ENCODE data around the gene SNAP23. TPM values are rescaled to one million over a fixed set of nuclear protein-coding genes. Genes with fewer than 3 reads are reported as not detected.

The SNAP23 gene
- 15.4 to 40.9 TPM (median 16.5 TPM) in 5 replicates for total RNA-seq (2022; extraction: Qiagen RNA extraction; ENCODE audit: low read depth)

GRCh38 chr15:42495361-42496212, at the start of gene SNAP23:
TSS of gene SNAP23 (plus strand) at chr15:42495634. CDS start at chr15:42511847, 16,213 bp downstream.

DNA sequence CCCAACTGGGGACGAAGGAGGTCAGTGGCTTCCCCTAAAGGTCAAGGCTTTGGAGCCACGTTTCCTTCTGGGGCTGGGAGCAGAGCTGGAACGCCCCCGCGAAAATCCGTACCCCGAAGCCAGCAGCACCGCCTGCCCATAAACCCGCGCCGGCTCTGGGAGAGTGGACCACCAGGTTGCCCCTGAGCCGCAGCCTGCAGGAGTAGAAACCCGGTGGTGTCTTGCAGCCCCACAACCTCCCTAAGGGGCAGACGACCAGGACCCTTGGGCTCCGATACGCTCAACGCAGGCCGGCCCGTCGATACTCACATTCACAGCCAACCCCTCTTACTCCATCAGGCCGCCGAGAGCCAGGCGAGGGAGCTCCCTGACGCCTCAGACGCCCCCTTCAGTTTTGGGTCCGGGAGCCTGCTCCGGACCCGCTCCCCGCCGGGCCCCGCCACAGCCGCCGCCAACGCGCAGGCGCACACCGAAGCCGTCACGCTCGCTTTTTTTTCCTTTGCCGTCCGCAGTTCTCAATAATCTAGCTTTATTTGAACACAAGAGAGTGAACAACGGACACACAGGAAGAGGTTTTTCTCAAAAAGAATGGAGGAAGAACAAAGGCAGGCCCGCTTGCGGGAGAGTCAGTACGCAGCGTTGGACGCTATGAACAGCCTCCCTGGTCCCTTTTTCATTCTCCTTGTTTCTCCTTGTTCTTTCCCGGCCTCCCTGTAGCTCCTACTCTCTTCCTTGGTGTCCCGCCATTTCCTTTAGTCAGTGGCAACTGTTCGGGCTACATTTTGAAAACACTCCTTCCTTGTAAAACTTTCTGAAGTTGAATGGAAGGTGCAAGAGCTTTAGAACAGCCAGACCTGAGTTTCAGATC, 4.5 kb upstream of the SNAP23 start, which contains the start of gene ZNF106:
ZNF106 (minus strand) TSS at position 471 of the 868 bp plus-strand sequence. CDS start 18,852 bp downstream, outside the sequence.

GRCh38 chr15:42548249-42549031, 53.0 kb downstream of the SNAP23 start, which contains the start of the genes HAUS2 and LRRC57:
TSS of gene HAUS2 (plus strand) at chr15:42548838. CDS start at chr15:42548873, 35 bp downstream.
TSS of gene LRRC57 (minus strand) at chr15:42548793. CDS start at chr15:42548434, 359 bp downstream.

GRCh38 chr15:42575188-42576039, 80.0 kb downstream of the SNAP23 start, which contains the start of gene STARD9:
TSS of gene STARD9 (plus strand) at chr15:42575606. CDS start at chr15:42575716, 110 bp downstream.

Other genes with a start within 250 kb of the SNAP23 start
- 6.0 to 7.8 TPM (median 6.9 TPM) in 5 replicates for gene GANC, start 222.4 kb upstream of the SNAP23 start, total RNA-seq (2022; extraction: Qiagen RNA extraction; ENCODE audit: low read depth)
- gene TMEM87A, start 222.2 kb upstream of the SNAP23 start, total RNA-seq (2022; extraction: Qiagen RNA extraction; ENCODE audit: low read depth), result 25.1 to 33.6 TPM (median 28.5 TPM) in 5 replicates
- gene CAPN3, start 136.1 kb upstream of the SNAP23 start, total RNA-seq (2022; extraction: Qiagen RNA extraction; ENCODE audit: low read depth), result 0.15 to 0.35 TPM (median 0.30 TPM) in 4 of 5 replicates, not detected in the other
- 6.7 to 13.2 TPM (median 9.1 TPM) in 5 replicates for gene ZNF106, start 4.5 kb upstream of the SNAP23 start, total RNA-seq (2022; extraction: Qiagen RNA extraction; ENCODE audit: low read depth)
- 10.1 to 13.7 TPM (median 11.7 TPM) in 5 replicates for gene LRRC57, start 53.2 kb downstream of the SNAP23 start, total RNA-seq (2022; extraction: Qiagen RNA extraction; ENCODE audit: low read depth)
- gene HAUS2, start 53.2 kb downstream of the SNAP23 start, total RNA-seq (2022; extraction: Qiagen RNA extraction; ENCODE audit: low read depth), result 19.1 to 20.8 TPM (median 19.7 TPM) in 5 replicates
- gene STARD9, start 80.0 kb downstream of the SNAP23 start, total RNA-seq (2022; extraction: Qiagen RNA extraction; ENCODE audit: low read depth), result 1.6 to 2.0 TPM (median 1.7 TPM) in 5 replicates
- gene CDAN1, start 241.5 kb downstream of the SNAP23 start, total RNA-seq (2022; extraction: Qiagen RNA extraction; ENCODE audit: low read depth), result 5.0 to 6.7 TPM (median 6.2 TPM) in 5 replicates

All from A549 treated with GW870086 at 1 μM for 4 hours (cell line).